Neural progenitor cell (in vitro differentiated cells): ENCODE results near the gene METTL6.

Experiments used
- CTCF ChIP-seq: fragments of 200-600 bp; sonication (generic); IDR thresholded peaks from 2 replicates; pipeline ENCODE4 v1.5.1; 2017; ENCODE audit warnings: antibody characterized with exemption, mild to moderate bottlenecking
- EZH2 ChIP-seq: fragments of 200-600 bp; sonication (generic); IDR thresholded peaks from 2 replicates; pipeline ENCODE4 v1.6.1; 2017; ENCODE audit warnings: antibody characterized with exemption, mild to moderate bottlenecking, moderate library complexity

- TF ChIP-seq CTCF (no peak), EZH2 (no peak)
Measured at GRCh38 chr3:15443826-15444524, 16.6 kb upstream of the METTL6 start.
